ENCODE results near the gene KCNG2. TPM values are rescaled to one million over a fixed set of nuclear protein-coding genes. Genes with fewer than 3 reads are reported as not detected.

Gene KCNG2
- total RNA-seq, 1 experiment from 2014 or later: not detected

- Histone ChIP-seq H3K9me3 (ENCODE audit: control insufficient read depth in 1 of 2, insufficient read depth in 1 of 2, low read depth in 1 of 2, low read length in 2 of 2) (no peaks in the 10 kb centered on the region), H3K4me3 (replicated peaks in 1 of 2; ENCODE audit: low read depth in 1 of 2, low read length in 2 of 2) (no peak overlapping the region), H3K27ac (ENCODE audit: low read depth, low read length) (no peak overlapping the region), H3K36me3 (ENCODE audit: control insufficient read depth in 1 of 2, insufficient read depth in 2 of 2, low read length in 2 of 2) (no peaks in the 10 kb centered on the region), H3K79me2 (ENCODE audit: insufficient read depth, low read length) (no peaks in the 10 kb centered on the region), H4K20me1 (ENCODE audit: insufficient read depth) (no peaks in the 10 kb centered on the region), H3K9ac (ENCODE audit: low read length) (no peak overlapping the region), H3K4me1 (ENCODE audit: control insufficient read depth in 1 of 2, insufficient read depth in 2 of 2, low read length in 2 of 2) (no peaks in the 10 kb centered on the region), H2AFZ (ENCODE audit: low read depth, low read length, poor library complexity, severe bottlenecking) (no peak overlapping the region), H3K9me2 (ENCODE audit: insufficient read depth) (no peaks in the 10 kb centered on the region), H3K4me2 (ENCODE audit: low read length) (no peak overlapping the region), H3K27me3 (ENCODE audit: insufficient read depth, low read length) (no peaks in the 10 kb centered on the region)
- CTCF ChIA-PET: no interaction called here
- TF ChIP-seq SP1 (IDR thresholded peaks at IDR 0.05; ENCODE audit: low read depth) (no peak), EZH2phosphoT487 (IDR thresholded peaks at IDR 0.05; ENCODE audit: borderline replicate concordance) (no peak), CEBPB (IDR thresholded peaks at IDR 0.05; ENCODE audit: low read depth) (no peak), EZH2 (IDR thresholded peaks at IDR 0.05) (no peak), TCF7L2 (IDR thresholded peaks at IDR 0.05; ENCODE audit: borderline replicate concordance, extremely low read depth, insufficient read depth, insufficient read length) (no peak), SRF (IDR thresholded peaks at IDR 0.05; ENCODE audit: low read depth) (no peak), ZFX (IDR thresholded peaks at IDR 0.05) (no peak)
- no peak for DNase-seq (ENCODE audit: low read depth, low spot score)
- BruUV-seq (replicated peaks): no TSS peak
- POLR2A ChIA-PET: no interaction called here
- ATAC-seq: no peak
- intact Hi-C loops (cut with micrococcal nuclease): no loop called here
- RAD21 ChIA-PET (ENCODE audit: low non-redundant PET in 1 of 2, low total read pairs in 2 of 2, uncharacterized antibody in 2 of 2, unreplicated experiment in 2 of 2): no interaction called here
Measured at GRCh38 chr18:79805211-79805887, 7.6 kb downstream of the KCNG2 start.

- POLR2A ChIA-PET: no interaction called here
- Histone ChIP-seq H3K36me3 (ENCODE audit: control insufficient read depth in 1 of 2, insufficient read depth in 2 of 2, low read length in 2 of 2) (no peaks in the 10 kb centered on the region), H2AFZ (ENCODE audit: low read depth, low read length, poor library complexity, severe bottlenecking) (no peak overlapping the region), H3K9ac (ENCODE audit: low read length) (no peak overlapping the region), H3K27me3 (ENCODE audit: insufficient read depth, low read length) (no peaks in the 10 kb centered on the region), H3K79me2 (ENCODE audit: insufficient read depth, low read length) (no peaks in the 10 kb centered on the region), H3K9me3 (ENCODE audit: control insufficient read depth in 1 of 2, insufficient read depth in 1 of 2, low read depth in 1 of 2, low read length in 2 of 2) (no peaks in the 10 kb centered on the region), H3K4me3 (replicated peaks in 1 of 2; ENCODE audit: low read depth in 1 of 2, low read length in 2 of 2) (no peak overlapping the region), H4K20me1 (ENCODE audit: insufficient read depth) (no peaks in the 10 kb centered on the region), H3K27ac (ENCODE audit: low read depth, low read length) (no peak overlapping the region), H3K4me2 (ENCODE audit: low read length) (no peak overlapping the region), H3K9me2 (ENCODE audit: insufficient read depth) (no peaks in the 10 kb centered on the region), H3K4me1 (ENCODE audit: control insufficient read depth in 1 of 2, insufficient read depth in 2 of 2, low read length in 2 of 2) (no peaks in the 10 kb centered on the region)
- ATAC-seq (no peak), DNase-seq (ENCODE audit: low read depth, low spot score) (no peak)
- BruUV-seq (replicated peaks): no TSS peak
- TF ChIP-seq, protein P1, sequence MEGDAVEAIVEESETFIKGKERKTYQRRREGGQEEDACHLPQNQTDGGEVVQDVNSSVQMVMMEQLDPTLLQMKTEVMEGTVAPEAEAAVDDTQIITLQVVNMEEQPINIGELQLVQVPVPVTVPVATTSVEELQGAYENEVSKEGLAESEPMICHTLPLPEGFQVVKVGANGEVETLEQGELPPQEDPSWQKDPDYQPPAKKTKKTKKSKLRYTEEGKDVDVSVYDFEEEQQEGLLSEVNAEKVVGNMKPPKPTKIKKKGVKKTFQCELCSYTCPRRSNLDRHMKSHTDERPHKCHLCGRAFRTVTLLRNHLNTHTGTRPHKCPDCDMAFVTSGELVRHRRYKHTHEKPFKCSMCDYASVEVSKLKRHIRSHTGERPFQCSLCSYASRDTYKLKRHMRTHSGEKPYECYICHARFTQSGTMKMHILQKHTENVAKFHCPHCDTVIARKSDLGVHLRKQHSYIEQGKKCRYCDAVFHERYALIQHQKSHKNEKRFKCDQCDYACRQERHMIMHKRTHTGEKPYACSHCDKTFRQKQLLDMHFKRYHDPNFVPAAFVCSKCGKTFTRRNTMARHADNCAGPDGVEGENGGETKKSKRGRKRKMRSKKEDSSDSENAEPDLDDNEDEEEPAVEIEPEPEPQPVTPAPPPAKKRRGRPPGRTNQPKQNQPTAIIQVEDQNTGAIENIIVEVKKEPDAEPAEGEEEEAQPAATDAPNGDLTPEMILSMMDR (IDR thresholded peaks at IDR 0.05 in 2 of 3, conservative IDR thresholded peaks at IDR 0.05 in 1 of 3; ENCODE audit: borderline replicate concordance in 1 of 3, insufficient read depth in 1 of 3, low read depth in 2 of 3, low read length in 2 of 3): no peak
- no peak for TF ChIP-seq CBX3 (IDR thresholded peaks at IDR 0.05; ENCODE audit: low read depth)
- no peak for TF ChIP-seq EZH2phosphoT487 (IDR thresholded peaks at IDR 0.05; ENCODE audit: borderline replicate concordance)
- intact Hi-C loops (cut with micrococcal nuclease): no loop called here
- RAD21 ChIA-PET (ENCODE audit: low non-redundant PET in 1 of 2, low total read pairs in 2 of 2, uncharacterized antibody in 2 of 2, unreplicated experiment in 2 of 2): no interaction called here
- CTCF ChIA-PET: no interaction called here
Measured at GRCh38 chr18:79805926-79806487, 8.3 kb downstream of the KCNG2 start.

All from HCT116 (cell line).